ENCODE data around the gene PLEKHA4. TPM values are rescaled to one million over a fixed set of nuclear protein-coding genes. Genes with fewer than 3 reads are reported as not detected.

The PLEKHA4 gene
- total RNA-seq, 1 experiment from 2014 or later: 4.2 TPM

GRCh38 chr19:48806818-48807589, 61.4 kb downstream of the PLEKHA4 start:
- H3K27me3 ChIP-seq (ENCODE audit: control insufficient read depth, insufficient read depth, low read length): no peaks in the 10 kb centered on the region
- ChIA-PET POLR2A (interaction anchor here (0.8 kb wide), 1 partner anchor 9 kb away, joined by 4 read pairs; no protein-coding TSS in a partner anchor), CTCF (no interaction called here)
- TF ChIP-seq SIN3A (IDR thresholded peaks at IDR 0.05; ENCODE audit: borderline replicate concordance, insufficient read depth, low read depth, low read length) (no peak), REST (IDR thresholded peaks at IDR 0.05; ENCODE audit: insufficient read depth in 1 of 2, low read depth in 2 of 2, low read length in 1 of 2) (no peak), TCF7L2 (IDR thresholded peaks at IDR 0.05; ENCODE audit: low read depth, low read length) (no peak)
- TF ChIP-seq, protein P1, sequence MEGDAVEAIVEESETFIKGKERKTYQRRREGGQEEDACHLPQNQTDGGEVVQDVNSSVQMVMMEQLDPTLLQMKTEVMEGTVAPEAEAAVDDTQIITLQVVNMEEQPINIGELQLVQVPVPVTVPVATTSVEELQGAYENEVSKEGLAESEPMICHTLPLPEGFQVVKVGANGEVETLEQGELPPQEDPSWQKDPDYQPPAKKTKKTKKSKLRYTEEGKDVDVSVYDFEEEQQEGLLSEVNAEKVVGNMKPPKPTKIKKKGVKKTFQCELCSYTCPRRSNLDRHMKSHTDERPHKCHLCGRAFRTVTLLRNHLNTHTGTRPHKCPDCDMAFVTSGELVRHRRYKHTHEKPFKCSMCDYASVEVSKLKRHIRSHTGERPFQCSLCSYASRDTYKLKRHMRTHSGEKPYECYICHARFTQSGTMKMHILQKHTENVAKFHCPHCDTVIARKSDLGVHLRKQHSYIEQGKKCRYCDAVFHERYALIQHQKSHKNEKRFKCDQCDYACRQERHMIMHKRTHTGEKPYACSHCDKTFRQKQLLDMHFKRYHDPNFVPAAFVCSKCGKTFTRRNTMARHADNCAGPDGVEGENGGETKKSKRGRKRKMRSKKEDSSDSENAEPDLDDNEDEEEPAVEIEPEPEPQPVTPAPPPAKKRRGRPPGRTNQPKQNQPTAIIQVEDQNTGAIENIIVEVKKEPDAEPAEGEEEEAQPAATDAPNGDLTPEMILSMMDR (IDR thresholded peaks at IDR 0.05): no peak
- BruUV-seq (replicated peaks): no TSS peak
- no peak for DNase-seq (ENCODE audit: low read depth, low spot score)
- H3K4me3 ChIP-seq (ENCODE audit: low read depth in 2 of 2, low read length in 2 of 2): no peak overlapping the region
- H3K9me3 ChIP-seq (ENCODE audit: control insufficient read depth, insufficient read depth, low read depth, low read length): no peaks in the 10 kb centered on the region
- peaks cover 2% of the 10 kb centered on the region; the same call in 1 of the 2 replicates for H3K36me3 ChIP-seq (ENCODE audit: control insufficient read depth, insufficient read depth, low read length)
- intact Hi-C loops (cut with micrococcal nuclease; ENCODE audit: unreplicated experiment): no loop called here
- H3K4me1 ChIP-seq (ENCODE audit: control insufficient read depth, insufficient read depth, low read length): no peaks in the 10 kb centered on the region; the same call in 1 of the 2 replicates
- no peak overlapping the region for H3K27ac ChIP-seq (ENCODE audit: low read length)
- in situ Hi-C loops (cut with HindIII; ENCODE audit: low pct_unique_long_range_greater_than_20kb, low sequenced_read_pairs): no loop called here
- ATAC-seq: peak; percentile 81; the same call in 1 of the 2 replicates

- Histone ChIP-seq H3K9me3 (ENCODE audit: control insufficient read depth, insufficient read depth, low read depth, low read length) (no peaks in the 10 kb centered on the region), H3K27ac (ENCODE audit: low read length) (no peak overlapping the region), H3K27me3 (ENCODE audit: control insufficient read depth, insufficient read depth, low read length) (no peaks in the 10 kb centered on the region), H3K4me3 (ENCODE audit: low read depth in 2 of 2, low read length in 2 of 2) (no peak overlapping the region), H3K4me1 (ENCODE audit: control insufficient read depth, insufficient read depth, low read length) (no peaks in the 10 kb centered on the region; the same call in 1 of the 2 replicates), H3K36me3 (ENCODE audit: control insufficient read depth, insufficient read depth, low read length) (peaks cover 2% of the 10 kb centered on the region; the same call in 1 of the 2 replicates)
- ChIA-PET CTCF (no interaction called here), POLR2A (interaction anchor here (0.8 kb wide), 1 partner anchor 10 kb away, joined by 4 read pairs; no protein-coding TSS in a partner anchor)
- in situ Hi-C loops (cut with HindIII; ENCODE audit: low pct_unique_long_range_greater_than_20kb, low sequenced_read_pairs) (no loop called here), intact Hi-C loops (cut with micrococcal nuclease; ENCODE audit: unreplicated experiment) (no loop called here)
- TF ChIP-seq, protein P1 (IDR thresholded peaks at IDR 0.05): no peak
- TF ChIP-seq REST (IDR thresholded peaks at IDR 0.05; ENCODE audit: insufficient read depth in 1 of 2, low read depth in 2 of 2, low read length in 1 of 2) (no peak), TCF7L2 (IDR thresholded peaks at IDR 0.05; ENCODE audit: low read depth, low read length) (no peak), POLR2AphosphoS5 (IDR thresholded peaks at IDR 0.05; ENCODE audit: low read depth, low read length) (no peak), SIN3A (IDR thresholded peaks at IDR 0.05; ENCODE audit: borderline replicate concordance, insufficient read depth, low read depth, low read length) (no peak)
- ATAC-seq (no peak; the same call in 1 of the 2 replicates), DNase-seq (ENCODE audit: low read depth, low spot score) (no peak)
- BruUV-seq (replicated peaks): no TSS peak
Measured at GRCh38 chr19:48806518-48806817, 61.9 kb downstream of the PLEKHA4 start.
